SIG-M5 treated with dmso at 0.1 percent for 504 hours (cell line): Measurements from ENCODE around the gene EFCAB11.
A peak's percentile ranks its signal among the peaks of the same experiment; 100 is the strongest.

ENCODE experiments used
- DNase-seq: peaks from one replicate; lab custom pipeline; 2025; ENCODE audit not compliant: unreplicated experiment; lab: John Stamatoyannopoulos, UW

The EFCAB11 gene

GRCh38 chr14:89957791-89958190 lies 3.3 kb upstream of the EFCAB11 start:
- DNase-seq, result no peak

DNA sequence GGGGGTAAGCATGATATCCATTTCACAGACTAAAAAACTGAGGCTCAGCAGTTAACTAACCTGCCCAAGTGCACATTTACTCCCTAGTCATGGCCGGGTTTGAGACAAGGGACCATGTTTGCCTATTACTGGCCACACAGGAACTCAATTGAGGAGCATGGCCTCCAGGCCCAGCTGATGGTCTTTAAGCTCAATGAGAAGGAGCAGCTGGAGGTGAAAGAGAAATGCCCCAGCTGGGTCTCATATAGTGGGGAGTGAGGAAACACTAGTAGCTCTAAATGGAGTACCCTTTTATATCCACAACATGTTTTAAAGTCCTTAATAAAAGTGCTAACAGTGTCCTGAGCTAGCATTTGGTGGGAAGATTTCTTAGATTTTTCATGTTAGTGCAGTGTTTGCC lies 2.8 kb upstream of the EFCAB11 start:
- DNase-seq, result no peak

DNA sequence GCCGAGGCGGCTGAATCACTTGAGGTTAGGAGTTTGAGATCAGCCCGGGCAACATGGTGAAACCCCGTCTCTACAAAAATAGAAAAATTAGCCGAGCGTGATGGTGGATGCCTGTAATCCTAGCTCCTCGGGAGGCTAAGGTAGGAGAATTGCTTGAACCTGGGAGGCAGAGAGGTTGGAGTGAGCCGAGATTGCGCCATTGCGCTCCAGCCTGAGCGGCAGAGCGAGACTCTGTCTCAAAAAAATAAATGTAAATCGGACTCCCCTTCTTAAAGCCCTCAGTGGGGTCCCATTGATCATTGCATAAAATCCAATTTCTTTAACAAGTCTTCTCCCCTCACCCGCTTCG lies 2.1 kb upstream of the EFCAB11 start:
- DNase-seq, result no peak

DNA sequence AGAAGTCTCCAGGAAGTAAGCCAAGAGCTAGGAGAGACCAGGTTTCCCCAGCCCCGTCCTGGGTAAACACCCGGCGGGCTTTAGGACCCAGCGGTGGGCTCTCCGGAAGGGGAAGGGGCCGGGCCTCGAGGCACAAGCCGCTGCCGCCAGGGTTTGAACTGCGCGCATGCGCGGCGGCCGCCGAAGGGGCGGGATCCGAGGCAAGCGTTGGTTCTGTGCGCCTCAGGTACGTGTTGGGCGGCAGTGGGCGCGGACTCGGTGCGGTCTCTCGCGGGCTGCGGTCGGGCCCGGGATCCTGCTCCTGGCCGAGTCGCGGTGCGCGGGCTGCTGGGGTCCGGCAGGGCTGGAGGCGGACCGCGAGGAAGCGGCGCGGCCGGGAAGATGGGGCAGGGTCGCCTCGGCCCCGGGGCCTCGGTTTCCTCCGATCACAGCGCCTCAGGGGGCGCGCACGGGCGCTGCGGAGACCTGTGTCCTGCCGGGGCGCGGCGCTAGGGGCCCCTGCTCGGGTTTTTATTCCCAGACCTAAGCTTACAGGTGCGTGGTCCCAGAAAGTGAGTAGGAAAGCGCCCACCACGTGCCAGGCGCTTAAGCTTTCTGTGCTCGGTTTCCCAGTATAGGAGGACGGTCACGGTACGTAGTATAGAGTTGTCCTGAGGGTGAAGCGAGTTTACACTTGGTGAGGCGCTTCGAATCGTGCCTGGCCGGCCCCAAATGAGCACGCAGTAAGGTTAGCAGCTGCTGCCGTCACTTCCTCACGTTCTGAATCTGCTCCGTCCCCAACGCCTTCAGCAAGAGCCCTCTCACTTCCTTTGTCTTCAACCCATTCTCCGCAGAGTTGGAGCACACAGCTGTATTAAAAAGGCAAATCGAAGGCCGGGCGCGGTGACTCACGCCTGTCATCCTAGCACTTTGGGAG lies 1.5 kb upstream of the EFCAB11 start, which contains the start of gene TDP1:
Gene TDP1 (plus strand): TSS at position 183 of the 916 bp plus-strand sequence. CDS start 7,188 bp downstream, outside the sequence.
- DNase-seq, result peak; percentile 96

DNA sequence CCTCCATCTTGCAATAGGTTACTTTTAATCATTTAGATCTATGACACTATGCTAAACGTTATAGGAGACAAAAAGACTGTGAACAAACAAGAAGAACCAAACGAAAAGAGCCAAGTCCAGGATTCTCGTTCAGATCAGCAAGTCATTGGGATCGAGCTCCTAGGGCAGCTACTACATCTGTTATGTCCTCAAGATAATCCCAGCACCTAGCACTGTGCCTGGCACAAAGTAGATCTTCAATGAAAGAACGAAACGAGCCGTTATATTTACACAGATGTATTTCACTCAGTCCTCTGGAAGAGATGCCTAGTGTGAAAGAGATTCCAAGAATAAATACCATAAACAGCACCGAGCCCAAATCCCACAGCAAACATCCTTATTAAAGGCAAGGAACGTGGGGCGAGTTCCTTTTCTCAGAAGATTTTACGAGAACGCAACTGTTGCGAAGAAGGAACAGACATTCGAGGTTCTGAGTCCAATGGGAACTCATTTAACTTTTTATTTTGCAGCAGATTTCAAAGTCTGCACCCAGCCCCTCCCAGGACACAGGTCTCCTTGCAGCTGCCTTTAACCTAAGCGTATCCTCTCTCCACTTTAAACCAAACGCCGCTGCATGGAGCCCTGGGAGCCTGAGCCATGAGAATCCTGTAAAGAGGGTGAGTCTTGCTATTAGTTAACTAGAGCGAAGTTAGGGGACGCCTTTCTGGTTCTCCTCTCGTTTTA lies 653 bp upstream of the EFCAB11 start:
- no peak for DNase-seq

DNA sequence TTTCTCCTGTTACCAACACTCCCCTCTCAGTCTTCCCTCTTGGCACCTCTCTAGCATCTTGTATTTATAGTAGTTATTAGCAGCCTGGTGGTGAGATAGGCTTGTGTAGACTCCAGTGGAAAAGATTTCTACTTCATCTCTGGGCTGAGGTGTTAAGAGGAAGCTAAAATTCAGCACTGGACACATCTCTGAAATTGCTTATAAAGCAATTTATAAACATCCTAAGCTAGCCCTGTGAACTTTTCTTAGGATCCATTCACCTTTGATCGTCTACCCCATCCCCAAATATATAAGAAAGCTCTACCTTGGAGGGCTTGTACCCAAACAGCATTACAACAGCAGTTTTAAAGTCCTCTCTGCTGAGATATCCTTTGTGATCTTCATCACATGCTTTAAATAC lies 928 bp downstream of the EFCAB11 start:
- DNase-seq, result no peak

DNA sequence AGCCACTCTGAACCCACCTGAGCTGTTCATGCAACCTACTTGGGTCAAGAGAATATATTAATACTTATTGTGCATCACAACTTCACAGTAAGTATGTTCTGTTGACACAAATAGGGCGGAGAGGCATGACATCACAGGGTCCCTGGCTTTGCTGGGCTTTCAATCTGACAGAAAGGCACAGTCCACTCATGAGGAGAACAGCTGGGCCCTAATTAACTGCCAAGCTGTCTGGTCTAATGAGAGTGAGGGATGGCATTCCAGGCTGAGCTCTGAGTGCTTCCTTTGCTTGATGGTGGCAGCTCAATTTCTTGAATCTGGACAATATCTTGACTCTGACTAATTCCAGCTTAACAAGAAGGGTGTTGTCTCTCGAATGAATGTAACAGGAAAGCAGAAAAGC lies 2.0 kb downstream of the EFCAB11 start:
- no peak for DNase-seq

DNA sequence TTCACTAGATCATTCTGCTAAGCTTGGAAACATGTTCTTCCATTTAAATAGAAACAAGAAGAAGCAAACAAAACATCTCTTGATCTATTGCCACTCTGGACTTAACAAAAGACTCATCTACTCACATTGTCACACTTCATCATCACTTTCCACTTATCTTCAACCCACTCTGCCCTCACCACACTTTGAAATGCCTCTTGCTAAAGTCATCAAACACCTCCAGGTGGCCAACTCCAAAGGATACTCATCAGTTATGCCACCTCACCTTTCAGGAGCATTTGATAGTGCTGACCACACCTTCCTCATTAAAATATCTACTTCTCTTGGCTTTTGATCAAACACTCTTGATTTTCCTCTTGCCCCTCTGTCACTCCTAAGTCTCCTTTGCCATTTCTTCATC lies 7.2 kb downstream of the EFCAB11 start:
- DNase-seq, result no peak

GRCh38 chr14:89941830-89942377 lies 12.6 kb downstream of the EFCAB11 start:
- no peak for DNase-seq

DNA sequence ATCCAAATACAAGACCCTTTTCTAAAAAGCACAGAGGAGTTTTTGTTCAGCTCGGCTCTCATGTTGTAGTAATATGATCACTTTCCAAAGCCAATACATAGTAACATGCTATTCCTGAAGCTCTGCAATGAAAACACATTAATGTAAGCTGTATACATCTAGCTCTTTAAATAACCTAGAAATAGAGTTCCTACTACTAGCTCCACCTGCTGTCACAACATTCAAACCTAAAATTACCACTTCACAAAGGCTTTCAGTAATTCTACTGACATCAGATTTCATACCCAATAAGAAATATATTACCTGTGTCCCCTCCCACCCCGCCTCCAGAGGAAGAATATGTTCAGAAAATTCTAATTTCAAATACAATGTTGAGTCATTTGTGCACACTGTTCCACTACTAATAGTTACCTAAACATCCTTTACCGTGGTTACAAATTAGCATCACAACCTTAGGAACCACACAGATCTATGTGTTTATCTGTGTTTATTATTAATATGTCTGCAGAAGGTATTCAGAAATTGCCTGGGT lies 17.8 kb downstream of the EFCAB11 start:
- peak; percentile 25 for DNase-seq

DNA sequence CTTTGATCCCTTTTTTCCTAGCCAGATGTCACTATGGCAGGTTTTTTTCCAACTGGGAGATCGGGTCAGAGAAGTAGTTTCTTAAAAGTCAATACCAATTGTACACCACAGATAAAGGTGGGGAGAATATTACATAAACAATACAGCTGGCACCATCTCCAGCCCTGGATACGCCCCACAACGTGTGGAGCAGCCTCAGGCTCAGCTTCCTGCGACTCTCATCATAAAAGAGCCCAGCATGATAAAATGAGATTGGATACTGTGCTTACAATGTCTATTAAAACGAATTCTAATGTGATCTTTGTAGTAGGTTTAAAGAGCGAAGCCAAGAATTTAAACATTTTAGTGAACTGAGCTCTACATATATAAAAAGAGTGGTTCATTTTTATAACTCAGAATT lies 21.5 kb downstream of the EFCAB11 start:
- no peak for DNase-seq

DNA sequence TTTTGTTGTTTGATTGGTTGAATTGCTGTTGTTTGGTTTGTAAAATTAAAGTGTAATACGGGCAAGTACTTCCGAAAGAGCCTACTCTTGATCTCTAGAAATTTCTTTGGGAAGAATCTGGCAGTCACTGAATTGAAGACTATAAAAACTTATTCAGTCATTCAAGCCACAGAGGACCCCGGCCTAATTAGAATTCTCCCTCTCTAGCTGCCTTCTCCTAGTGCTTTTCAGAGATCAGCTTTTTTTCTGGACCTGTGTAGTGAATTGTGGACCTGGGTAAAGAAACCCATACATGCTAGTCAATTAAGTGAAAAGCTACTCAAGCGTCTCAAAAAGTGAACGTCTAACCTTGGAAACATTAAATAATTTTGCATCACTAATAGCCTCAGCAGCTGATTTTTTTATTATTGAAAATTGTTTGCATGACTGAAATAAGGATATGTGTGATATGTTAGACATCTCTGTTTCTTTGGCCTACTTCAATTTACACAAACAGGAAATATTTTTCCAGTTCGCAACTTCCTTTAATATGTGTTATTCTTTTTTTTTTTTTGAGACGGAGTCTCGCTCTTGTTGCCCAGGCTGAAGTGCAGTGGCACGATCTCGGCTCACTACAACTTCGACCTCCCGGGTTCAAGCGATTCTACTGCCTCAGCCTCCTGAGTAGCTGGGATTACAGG lies 27.2 kb downstream of the EFCAB11 start:
- no peak for DNase-seq

GRCh38 chr14:89926694-89927093 lies 27.8 kb downstream of the EFCAB11 start:
- no peak for DNase-seq

- no peak for DNase-seq
Observed at GRCh38 chr14:89924268-89924667, 30.3 kb downstream of the EFCAB11 start.

DNA sequence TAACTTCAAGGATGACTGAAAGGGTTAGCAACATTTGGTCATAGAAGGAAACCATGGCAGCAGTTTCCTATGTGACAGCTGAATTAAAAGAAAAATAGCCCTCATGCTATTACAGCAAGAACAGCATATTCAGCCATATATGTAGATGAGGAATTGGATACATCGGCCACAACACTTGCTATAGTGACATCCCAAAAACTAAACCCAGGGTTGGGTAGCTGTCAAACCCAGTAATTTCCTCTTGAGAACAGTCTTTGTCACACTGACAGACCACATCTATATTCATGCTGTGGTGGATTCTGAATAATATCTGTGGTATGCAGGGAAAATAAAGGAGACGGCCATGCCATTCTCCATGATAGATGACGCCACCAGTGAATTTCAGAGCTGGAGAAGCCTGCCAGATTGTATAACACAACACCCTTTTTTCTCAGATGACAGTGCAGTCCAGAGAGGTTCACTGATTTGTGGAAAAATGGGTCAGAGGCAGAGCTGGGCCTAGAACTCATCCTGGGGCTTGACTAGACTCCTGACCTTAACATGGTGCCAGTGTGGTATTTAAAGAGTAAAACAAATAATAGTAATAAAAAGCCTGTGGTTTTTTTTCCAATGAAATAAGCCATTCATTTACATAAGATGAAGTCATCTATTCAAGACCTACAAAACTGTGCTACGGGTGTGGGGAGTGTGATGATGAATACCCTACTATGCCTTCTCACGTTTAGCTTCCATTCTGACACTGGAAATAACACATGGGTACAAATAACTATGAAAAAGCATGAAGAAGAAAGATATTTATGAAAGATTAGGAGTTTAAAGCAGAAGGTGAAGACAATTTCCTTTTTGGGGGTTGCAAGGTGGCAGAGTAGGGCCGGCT lies 32.3 kb downstream of the EFCAB11 start:
- no peak for DNase-seq

DNA sequence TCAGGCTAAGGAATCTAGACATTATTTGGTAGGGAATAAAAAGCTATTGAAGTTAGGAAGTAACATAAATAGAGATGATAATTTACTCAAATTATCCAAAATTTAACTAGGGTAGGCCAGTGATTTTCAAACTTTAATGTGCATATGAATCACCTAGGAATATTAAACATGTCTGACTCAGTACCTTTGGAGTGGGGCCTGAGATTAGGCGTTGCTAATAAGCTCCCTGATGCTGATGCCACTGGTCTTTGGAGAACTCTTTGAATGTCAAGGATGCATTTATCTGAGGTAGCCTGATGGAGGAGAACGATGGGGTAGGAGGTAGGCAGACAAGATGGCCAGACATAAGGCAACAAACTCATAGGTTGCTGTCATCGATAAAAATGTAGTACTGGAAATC lies 33.2 kb downstream of the EFCAB11 start:
- no peak for DNase-seq

GRCh38 chr14:89920056-89920455 lies 34.5 kb downstream of the EFCAB11 start:
- DNase-seq, result no peak

GRCh38 chr14:89918721-89919120 lies 35.8 kb downstream of the EFCAB11 start:
- no peak for DNase-seq

- DNase-seq, result peak; percentile 55
Observed at GRCh38 chr14:89915114-89915878, 39.2 kb downstream of the EFCAB11 start.
